Testis (tissue), 3 donors: Measurements from ENCODE around the gene MYB. TPM values are rescaled to one million over a fixed set of nuclear protein-coding genes. Genes with fewer than 3 reads are reported as not detected.
"Not testable (repeated sequence)": the region's sequence is repeated elsewhere in the genome, so short reads cannot be mapped to it uniquely, and the experiment has no call there.

Experiments used
- DNase-seq: peaks from one replicate; pipeline ENCODE4 v3.0.0-alpha.2; 2019
- H3K27ac ChIP-seq, 2 donors: fragments of 200-600 bp; sonication (generic); one replicate each; pipeline ENCODE4 v1.5.1; 2019
- H3K27me3 ChIP-seq: fragments of 200-600 bp; sonication (generic); one replicate; pipeline ENCODE4 v1.5.1; 2019
- H3K36me3 ChIP-seq: fragments of 200-600 bp; sonication (generic); one replicate; pipeline ENCODE4 v1.5.1; 2017; ENCODE audit warnings: low read depth; ENCODE audit errors: missing control alignments
- H3K4me1 ChIP-seq: fragments of 200-600 bp; sonication (generic); one replicate; pipeline ENCODE4 v1.5.1; 2019
- H3K4me3 ChIP-seq, 2 donors: fragments of 200-600 bp; sonication (generic); one replicate each; pipeline ENCODE4 v1.5.1; 2017 to 2019
- H3K9me3 ChIP-seq: fragments of 200-600 bp; sonication (generic); one replicate; pipeline ENCODE4 v1.5.1; 2017
- CTCF ChIP-seq, 3 experiments: fragments of 450-650 bp in 2 of 3; fragments of 200-600 bp in 1 of 3; sonication (generic) in 1 of 3; IDR thresholded peaks; one replicate each; pipeline ENCODE4 v1.5.1; 2016 to 2019; ENCODE audit warnings: antibody characterized with exemption in 3 of 3, mild to moderate bottlenecking in 2 of 3, moderate library complexity in 1 of 3
- POLR2A ChIP-seq: fragments of 450-650 bp; IDR thresholded peaks from one replicate; pipeline ENCODE4 v1.6.1; 2017; ENCODE audit warnings: antibody characterized with exemption, mild to moderate bottlenecking, moderate library complexity
- WGBS, 2 donors: methylation state at CpG; one replicate each; pipeline ENCODE4 v1.1.5; 2018; 5-methylcytosine and 5-hydroxymethylcytosine counted together
- intact Hi-C: fragments of 100-400 bp; cut with DNase I; formaldehyde crosslinking; loops from one replicate; pipeline ENCODE4 v1.15.1; 2023; ENCODE audit warnings: low total_unique reads
- polyA plus RNA-seq: library from polyadenylated mRNA; stranded (reverse); fragments of 350-450 nt; fragmentation: Illumina TruSeq; extraction: RNeasy Lipid Tissue Mini Kit (QIAGEN cat#74804); gene quantifications from one replicate; pipeline ENCODE4 v1.2.3, GENCODE V29; 2014; ENCODE audit warnings: low read depth, low replicate concordance; ENCODE audit not compliant: insufficient read depth
- total RNA-seq, 2 donors: library from RNA; depleted of rRNA; stranded (reverse); fragments of >200 nt; gene quantifications; one replicate each; pipeline ENCODE4 v1.2.3, GENCODE V29; 2016

The MYB gene
- total and polyA plus RNA-seq, 3 donors from 2014 or later: 1.5 to 3.7 (median 1.8) TPM

DNA sequence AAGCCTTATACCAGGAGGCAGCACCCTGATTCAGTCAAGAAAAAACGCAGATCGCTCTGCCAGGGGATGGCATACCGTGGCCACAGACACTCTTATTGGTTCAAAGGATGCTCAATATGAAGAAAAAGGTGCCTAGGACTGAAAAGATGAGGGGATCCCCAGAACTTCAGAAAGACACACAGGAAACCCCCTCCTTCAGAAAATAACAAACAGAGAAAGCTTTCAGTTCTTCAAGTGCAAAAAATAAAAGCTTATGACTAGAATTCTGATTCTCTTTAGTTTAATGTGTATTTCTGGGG lies 17.7 kb upstream of the MYB start:
- Histone ChIP-seq H3K4me3 (no peak overlapping the region), H3K4me1 (no peaks in the 10 kb centered on the region), H3K36me3 (no peaks in the 10 kb centered on the region), H3K27ac (no peak overlapping the region), H3K27me3 (no peaks in the 10 kb centered on the region), H3K9me3 (no peaks in the 10 kb centered on the region)
- TF ChIP-seq POLR2A (no peak), CTCF (IDR thresholded peaks at IDR 0.05) (no peak)
- DNase-seq: no peak
- intact Hi-C loops: no loop called here
- WGBS, 2 donors: 61 to 78% methylated on average over 3 of the region's 3 CpGs

- H3K4me3 ChIP-seq, intact Hi-C loops, H3K36me3 ChIP-seq, H3K9me3 ChIP-seq, H3K4me1 ChIP-seq, H3K27ac ChIP-seq, H3K27me3 ChIP-seq, DNase-seq: not testable (repeated sequence)
- 77 to 83% methylated on average over 6 of the region's 6 CpGs for WGBS, 2 donors
Observed at GRCh38 chr6:135164387-135164786, 16.7 kb upstream of the MYB start.

GRCh38 chr6:135165031-135165430 lies 16.1 kb upstream of the MYB start:
- TF ChIP-seq POLR2A (no peak), CTCF (IDR thresholded peaks at IDR 0.05) (no peak)
- H3K9me3 ChIP-seq: no peaks in the 10 kb centered on the region
- H3K4me1 ChIP-seq: no peaks in the 10 kb centered on the region
- DNase-seq: no peak
- intact Hi-C loops: no loop called here
- no peaks in the 10 kb centered on the region for H3K27me3 ChIP-seq
- no peaks in the 10 kb centered on the region for H3K36me3 ChIP-seq
- H3K27ac ChIP-seq: no peak overlapping the region
- H3K4me3 ChIP-seq: no peak overlapping the region
- WGBS, 2 donors: 75% methylated on average over 2 of the region's 2 CpGs

- Histone ChIP-seq H3K9me3 (no peaks in the 10 kb centered on the region), H3K27me3 (no peaks in the 10 kb centered on the region), H3K27ac (no peak overlapping the region), H3K4me3 (no peak overlapping the region), H3K36me3 (no peaks in the 10 kb centered on the region), H3K4me1 (no peaks in the 10 kb centered on the region)
- WGBS, 2 donors: 84 to 88% methylated on average over 3 of the region's 3 CpGs
- intact Hi-C loops: no loop called here
- no peak for DNase-seq
- TF ChIP-seq CTCF (IDR thresholded peaks at IDR 0.05): no peak
- TF ChIP-seq POLR2A: no peak
Observed at GRCh38 chr6:135166515-135166914, 14.6 kb upstream of the MYB start.

DNA sequence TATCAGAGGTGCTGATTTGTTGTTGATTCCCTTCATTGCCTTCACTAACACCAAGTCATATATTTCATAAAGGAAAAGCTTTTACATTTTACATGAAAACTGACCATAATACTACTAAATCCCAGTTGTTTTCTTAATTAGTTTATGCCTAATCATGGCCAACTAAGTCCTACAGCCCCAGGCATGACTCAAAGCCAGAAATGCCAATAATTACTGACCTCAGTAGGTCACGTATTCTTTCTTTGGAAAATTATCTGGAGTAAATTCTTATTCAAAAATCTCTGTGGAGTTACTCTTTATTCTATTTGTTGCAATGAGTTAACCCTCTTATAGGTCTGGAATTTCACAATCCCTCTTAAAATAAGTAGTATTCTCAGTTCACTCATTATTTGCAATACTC lies 13.5 kb upstream of the MYB start:
- no peaks in the 10 kb centered on the region for H3K27me3 ChIP-seq
- 64 to 71% methylated on average over 1 of the region's 1 CpG for WGBS, 2 donors
- no peak overlapping the region for H3K27ac ChIP-seq
- intact Hi-C loops: no loop called here
- H3K9me3 ChIP-seq: no peaks in the 10 kb centered on the region
- H3K4me1 ChIP-seq: no peaks in the 10 kb centered on the region
- DNase-seq: no peak
- no peak overlapping the region for H3K4me3 ChIP-seq
- TF ChIP-seq CTCF (IDR thresholded peaks at IDR 0.05): no peak
- no peak for TF ChIP-seq POLR2A
- no peaks in the 10 kb centered on the region for H3K36me3 ChIP-seq
